GM21360 (cell line): ENCODE results near the gene GABRG3.

Experiments used
- ATAC-seq: cut with Tn5 transposase; IDR thresholded peaks from one replicate; pipeline ENCODE4 v1.9.1; 2021; ENCODE audit warnings: mild to moderate bottlenecking, moderate library complexity; ENCODE audit not compliant: unreplicated experiment

The GABRG3 gene

GRCh38 chr15:27237319-27237939 lies 266.4 kb downstream of the GABRG3 start:
- no peak for ATAC-seq

DNA sequence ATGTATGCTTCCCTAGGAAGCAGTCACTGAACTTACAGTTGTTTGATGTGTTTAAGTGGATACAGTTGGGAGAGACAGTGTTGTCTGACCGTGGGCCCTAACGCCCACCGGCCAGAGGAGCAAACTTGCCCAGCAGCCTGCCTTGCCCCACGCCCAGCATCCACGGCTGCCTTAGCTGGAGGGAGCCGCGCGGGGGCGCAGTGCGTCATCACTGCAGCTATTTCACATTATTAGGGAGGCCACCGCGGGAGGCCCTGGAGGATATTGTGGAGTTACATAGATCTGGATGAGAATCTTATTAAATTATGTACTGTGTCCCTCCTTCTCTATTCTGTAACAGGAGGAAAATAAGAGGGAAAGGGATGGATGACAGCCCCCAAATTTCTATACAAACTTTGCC lies 267.2 kb downstream of the GABRG3 start:
- no peak for ATAC-seq

DNA sequence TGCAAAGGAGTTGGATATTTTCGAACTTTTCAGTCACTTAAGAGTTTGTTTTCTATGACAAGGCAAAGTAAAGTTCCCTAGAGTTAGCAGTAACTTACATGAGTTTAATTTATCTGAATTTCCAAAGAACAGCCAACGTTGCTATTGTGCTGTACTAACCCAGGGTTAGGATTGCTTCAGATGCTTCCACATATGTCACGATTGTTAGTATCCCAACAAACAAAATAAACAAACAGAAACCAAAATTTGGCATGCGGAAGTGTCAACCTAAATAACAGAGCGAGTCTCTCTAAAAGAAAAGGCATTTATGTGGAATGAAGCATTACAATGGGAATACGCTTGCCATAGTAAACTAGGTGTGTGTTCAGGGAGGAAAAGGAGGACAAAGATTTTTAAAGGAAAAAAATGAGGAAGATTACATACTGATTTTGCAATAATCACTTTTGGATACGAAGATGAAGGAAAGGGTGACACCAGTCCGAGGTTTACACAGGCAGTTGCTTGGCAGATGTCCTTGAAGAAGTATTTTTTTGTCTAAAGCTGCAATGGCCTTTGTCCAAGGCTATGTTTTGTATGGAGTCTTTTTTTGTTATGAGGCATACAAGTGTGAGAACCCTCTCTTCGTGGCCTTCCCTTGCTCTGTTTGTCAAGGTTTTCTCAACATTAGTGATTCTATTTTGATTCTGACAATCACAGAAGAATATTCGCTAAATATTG lies 267.9 kb downstream of the GABRG3 start:
- ATAC-seq, result no peak

DNA sequence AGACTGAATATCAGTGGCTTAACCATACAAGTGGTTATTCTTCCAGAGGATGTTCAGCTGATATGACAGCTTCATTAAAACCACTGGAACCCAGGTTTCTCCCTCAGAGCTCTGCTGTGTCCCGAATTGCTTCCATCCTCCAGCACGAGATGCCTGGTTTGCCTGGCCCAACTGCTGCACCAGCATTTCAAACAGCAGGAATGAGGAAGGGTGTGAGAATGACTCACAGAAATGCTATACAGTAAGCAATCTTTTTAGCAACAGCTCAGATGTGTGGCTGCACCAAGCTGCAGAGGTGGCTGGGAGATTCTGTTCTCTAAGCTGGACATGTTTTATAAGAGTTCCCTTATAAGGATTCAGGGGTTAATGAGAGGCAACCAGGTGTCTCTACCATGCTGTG lies 271.0 kb downstream of the GABRG3 start:
- no peak for ATAC-seq

GRCh38 chr15:27244047-27244446 lies 273.1 kb downstream of the GABRG3 start:
- no peak for ATAC-seq

DNA sequence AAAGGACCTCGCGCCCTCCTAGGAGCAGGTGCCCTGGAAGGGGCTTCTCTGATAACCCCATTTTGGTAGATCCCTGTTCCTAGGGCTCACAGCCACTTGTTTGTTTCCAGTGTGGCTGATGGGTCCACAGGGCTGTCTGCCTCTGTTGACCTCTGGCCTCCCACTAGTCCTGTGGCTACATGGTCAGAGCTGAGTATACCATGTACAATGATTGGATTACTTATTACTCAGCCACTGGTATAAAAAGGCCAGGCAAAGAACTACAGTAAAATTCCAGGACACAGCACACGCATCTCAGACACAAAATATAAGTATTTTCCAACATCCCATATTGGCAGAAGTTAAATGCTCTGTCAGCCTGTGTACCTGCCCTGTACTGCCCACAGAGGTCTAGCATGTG lies 277.3 kb downstream of the GABRG3 start:
- no peak for ATAC-seq

DNA sequence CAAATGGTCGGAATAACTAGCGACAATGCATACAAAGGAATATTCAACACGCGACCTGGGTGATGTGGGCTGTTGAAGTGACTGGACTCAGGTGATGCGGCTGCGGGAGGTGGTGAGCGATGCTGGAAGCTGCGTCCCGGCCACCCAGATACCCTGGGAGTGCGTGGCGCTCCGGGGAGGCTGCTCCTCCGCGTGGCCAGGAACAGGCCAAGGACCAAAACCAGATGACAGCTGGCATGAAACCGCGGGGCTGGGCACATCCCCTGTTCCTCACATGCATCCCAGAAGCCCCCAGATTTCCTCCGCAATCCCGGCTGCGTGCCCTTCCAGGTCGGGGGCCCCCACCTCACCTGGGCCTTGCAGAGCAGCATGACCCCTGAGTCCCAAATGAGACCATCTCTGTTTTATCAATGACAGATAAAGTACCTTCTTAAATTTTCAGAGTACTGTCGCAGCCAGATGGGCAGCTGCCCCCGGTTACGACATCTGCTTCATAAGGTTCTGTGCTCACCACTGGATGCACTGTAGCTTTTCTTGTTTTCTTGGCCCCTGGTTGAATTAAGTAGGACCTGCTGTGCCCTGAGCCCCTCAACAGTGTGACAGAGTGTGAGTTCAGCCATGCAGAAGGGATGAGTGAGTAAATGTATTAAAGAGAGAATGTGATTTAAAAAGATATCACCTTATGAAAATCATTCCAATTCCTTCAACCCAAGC lies 278.2 kb downstream of the GABRG3 start:
- no peak for ATAC-seq

DNA sequence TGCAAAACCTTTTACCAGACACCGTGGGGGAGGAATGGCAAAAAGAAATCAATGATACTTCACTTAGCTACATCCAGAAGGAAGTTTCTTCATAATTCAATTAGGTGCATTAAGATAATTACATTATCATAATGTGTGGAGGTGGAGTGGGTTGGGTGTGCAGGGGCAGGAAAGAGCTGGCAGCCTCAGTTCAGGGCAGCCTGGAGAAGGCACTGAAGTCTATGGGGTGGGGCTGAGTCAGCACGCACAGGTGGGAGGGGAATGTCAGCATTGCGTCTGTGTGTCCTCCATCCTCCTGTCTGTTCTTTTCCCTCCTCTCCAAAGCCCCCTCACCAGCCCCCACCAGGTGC lies 278.8 kb downstream of the GABRG3 start:
- ATAC-seq, result no peak

DNA sequence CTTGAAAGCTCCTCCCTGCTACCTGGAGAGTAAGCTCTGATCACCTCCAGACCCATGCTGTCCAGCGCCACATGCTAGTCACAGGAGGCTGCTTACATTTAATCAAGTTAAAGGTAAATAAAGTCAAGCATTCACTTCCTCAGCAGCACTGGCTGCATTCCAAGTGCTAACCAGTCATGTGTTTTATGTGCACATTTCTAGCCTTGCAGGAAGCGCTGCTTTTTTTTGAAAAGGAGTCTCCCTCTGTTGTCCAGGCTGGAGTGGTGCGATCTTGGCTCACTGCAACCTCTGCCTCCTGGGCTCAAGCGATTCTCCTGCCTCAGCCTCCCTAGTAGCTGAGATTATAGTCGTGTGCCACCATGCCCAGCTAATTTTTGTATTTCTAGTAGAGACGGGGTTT lies 279.2 kb downstream of the GABRG3 start:
- ATAC-seq, result no peak

GRCh38 chr15:27254055-27254454 lies 283.1 kb downstream of the GABRG3 start:
- no peak for ATAC-seq

DNA sequence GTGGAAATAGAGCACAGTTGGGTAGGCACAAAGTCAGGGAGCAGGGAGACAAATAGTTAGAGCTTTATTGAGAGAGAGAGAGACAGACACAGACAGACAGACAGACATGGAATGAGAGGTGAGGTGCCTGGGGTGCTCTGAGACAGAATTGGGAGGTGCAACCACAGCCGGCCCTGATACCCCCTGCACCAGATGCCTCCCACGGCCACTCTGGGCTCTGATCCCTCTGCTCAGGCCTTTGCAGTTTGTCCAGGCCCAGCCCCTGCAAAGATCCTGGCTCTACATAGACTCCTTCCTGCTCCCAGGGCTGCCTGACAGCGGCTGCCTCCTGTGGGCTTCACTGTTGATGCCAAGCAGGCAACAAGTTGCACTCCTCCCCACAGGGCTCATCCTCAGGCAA lies 283.8 kb downstream of the GABRG3 start:
- no peak for ATAC-seq

- ATAC-seq, result no peak
Observed at GRCh38 chr15:27256446-27256845, 285.5 kb downstream of the GABRG3 start.

GRCh38 chr15:27258287-27258686 lies 287.3 kb downstream of the GABRG3 start:
- no peak for ATAC-seq

DNA sequence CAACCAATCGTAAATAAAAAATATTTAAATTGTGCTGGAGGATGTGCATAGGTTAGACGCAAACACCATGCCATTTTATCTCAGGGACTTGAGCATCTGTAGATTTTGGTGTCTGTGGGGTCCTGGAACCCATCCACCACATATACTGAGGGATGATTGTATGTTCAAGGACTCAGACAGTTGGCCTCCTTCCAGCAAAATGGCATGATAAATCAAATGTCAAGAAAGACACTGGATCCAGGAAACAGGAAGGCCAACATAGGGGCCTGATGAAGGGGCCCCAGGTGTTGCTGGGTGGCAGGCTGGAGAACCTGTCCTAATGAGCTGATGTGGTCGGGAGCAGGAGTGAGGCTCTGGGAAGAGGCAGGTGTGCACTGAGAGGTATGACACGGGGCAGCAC lies 289.5 kb downstream of the GABRG3 start:
- ATAC-seq, result no peak

DNA sequence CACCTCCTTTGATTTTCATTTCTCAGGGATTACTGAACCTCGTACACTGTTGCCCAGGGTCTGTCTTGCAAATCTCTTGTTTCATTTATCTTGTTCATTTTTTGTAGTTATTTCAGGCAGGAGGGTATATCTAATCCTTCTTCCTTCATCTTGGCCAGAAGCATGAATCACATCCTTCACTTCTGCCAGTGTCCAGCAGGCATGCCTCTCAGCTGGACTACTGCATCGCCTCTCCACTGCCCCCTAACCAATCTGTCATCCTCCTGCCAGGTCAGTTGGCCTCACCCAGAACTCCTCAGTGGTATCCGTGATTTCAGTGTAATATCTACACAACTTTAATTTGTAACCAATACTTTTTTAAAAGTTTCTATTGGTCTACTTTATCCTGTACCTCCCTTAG lies 297.9 kb downstream of the GABRG3 start:
- ATAC-seq, result no peak

DNA sequence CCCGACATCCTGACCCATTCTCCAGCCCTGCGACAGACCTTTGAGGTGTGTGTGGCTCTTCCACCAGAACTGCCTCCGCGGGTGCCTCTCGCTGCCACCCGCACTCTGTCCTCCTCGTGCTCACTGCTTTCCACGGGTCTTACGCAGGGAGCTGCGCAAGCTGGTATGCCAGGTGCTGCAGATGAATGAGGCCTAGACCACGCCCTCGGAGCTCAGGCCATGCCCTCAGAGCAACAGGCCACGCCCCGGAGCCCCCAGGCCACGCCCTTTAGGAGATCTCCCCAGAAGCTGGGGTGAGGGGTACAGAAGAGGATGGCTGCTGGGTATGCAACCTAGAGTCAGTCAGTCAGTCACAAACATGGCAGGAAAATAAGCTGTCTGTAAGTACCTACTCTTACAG lies 300.3 kb downstream of the GABRG3 start:
- ATAC-seq, result no peak

- no peak for ATAC-seq
Observed at GRCh38 chr15:27272427-27272826, 301.4 kb downstream of the GABRG3 start.

- ATAC-seq, result no peak
Observed at GRCh38 chr15:27273506-27273905, 302.5 kb downstream of the GABRG3 start.

DNA sequence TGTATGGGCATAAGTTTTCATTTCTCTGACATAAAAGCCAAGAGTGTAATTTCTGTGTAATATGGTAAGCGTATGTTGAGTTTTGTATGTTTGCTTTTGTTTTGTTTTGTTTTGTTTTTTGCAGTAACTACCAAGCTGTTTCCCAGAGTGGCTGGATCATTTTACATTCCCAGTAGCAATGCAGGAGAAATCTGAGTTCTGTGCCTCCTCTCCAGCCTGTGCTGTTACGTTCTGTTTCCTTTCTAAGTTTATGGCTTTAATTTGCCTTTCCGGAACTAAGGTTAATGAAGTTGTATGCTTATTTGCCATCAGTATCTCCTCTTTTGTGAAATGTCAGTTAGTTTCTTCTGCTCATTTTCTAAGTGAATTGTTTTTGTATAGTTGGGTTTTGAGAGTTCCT lies 307.8 kb downstream of the GABRG3 start:
- ATAC-seq, result no peak

- no peak for ATAC-seq
Observed at GRCh38 chr15:27292641-27293040, 321.7 kb downstream of the GABRG3 start.

- no peak for ATAC-seq
Observed at GRCh38 chr15:27293607-27294006, 322.6 kb downstream of the GABRG3 start.

DNA sequence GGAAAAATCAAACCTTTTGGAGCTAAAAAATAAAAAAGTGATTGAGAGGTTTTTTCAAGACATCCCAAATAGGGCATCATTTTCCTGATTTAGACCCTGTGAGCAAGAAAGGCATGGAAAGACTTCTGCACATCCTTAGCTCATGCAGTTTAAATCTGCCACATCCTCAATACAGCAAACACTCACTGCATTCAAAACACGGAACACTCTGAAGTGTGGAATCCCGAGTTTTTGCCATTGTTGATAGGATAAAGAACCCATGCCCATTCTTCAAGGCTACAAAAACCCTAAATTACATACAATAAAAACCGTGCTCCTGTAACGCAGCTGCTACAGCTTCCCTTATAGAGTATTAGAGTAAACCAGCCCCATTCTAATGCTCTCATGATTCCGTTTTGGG lies 346.8 kb downstream of the GABRG3 start:
- no peak for ATAC-seq
